Measurements from ENCODE around the gene ZNF362.

Gene ZNF362

GRCh38 chr1:33346533-33346926 lies 90.2 kb downstream of the ZNF362 start:
- in situ Hi-C loops (cut with HindIII; ENCODE audit: low sequenced_read_pairs) = no loop called here
- peak overlapping the region; percentile 81 for H3K4me3 ChIP-seq (ENCODE audit: low read depth, low read length)
- DNase-seq (ENCODE audit: low read depth, low spot score) = no peak
- no peak for TF ChIP-seq CTCF (IDR thresholded peaks at IDR 0.05; ENCODE audit: low read depth, low read length)

GRCh38 chr1:33346927-33347649 lies 90.8 kb downstream of the ZNF362 start:
- H3K4me3 ChIP-seq (ENCODE audit: low read depth, low read length) = peak overlapping the region; percentile 81
- peak; percentile 91 for DNase-seq (ENCODE audit: low read depth, low spot score)

GRCh38 chr1:33347650-33347992 lies 91.3 kb downstream of the ZNF362 start:
- in situ Hi-C loops (cut with HindIII; ENCODE audit: low sequenced_read_pairs) = no loop called here
- DNase-seq (ENCODE audit: low read depth, low spot score) = no peak
- no peak for TF ChIP-seq CTCF (IDR thresholded peaks at IDR 0.05; ENCODE audit: low read depth, low read length)
- H3K4me3 ChIP-seq (ENCODE audit: low read depth, low read length) = peak overlapping the region; percentile 81

More at GRCh38 chr1:33346927-33347649, 90.8 kb downstream of the ZNF362 start:
- in situ Hi-C loops (cut with HindIII; ENCODE audit: low sequenced_read_pairs) = no loop called here
- no peak for TF ChIP-seq CTCF (IDR thresholded peaks at IDR 0.05; ENCODE audit: low read depth, low read length)

GRCh38 chr1:33348194-33348593 lies 91.9 kb downstream of the ZNF362 start:
- H3K4me3 ChIP-seq (ENCODE audit: low read depth, low read length) = peak overlapping the region; percentile 81
- in situ Hi-C loops (cut with HindIII; ENCODE audit: low sequenced_read_pairs) = no loop called here
- DNase-seq (ENCODE audit: low read depth, low spot score) = peak; percentile 44
- TF ChIP-seq CTCF (IDR thresholded peaks at IDR 0.05; ENCODE audit: low read depth, low read length) = no peak

- DNase-seq (ENCODE audit: low read depth, low spot score) = no peak
- no peak for TF ChIP-seq CTCF (IDR thresholded peaks at IDR 0.05; ENCODE audit: low read depth, low read length)
- H3K4me3 ChIP-seq (ENCODE audit: low read depth, low read length) = peak overlapping the region; percentile 81
- in situ Hi-C loops (cut with HindIII; ENCODE audit: low sequenced_read_pairs) = no loop called here
These were observed 92.4 kb downstream of the ZNF362 start for GRCh38 chr1:33348676-33349080.

GRCh38 chr1:33349081-33349759 lies 92.9 kb downstream of the ZNF362 start:
- no peak for DNase-seq (ENCODE audit: low read depth, low spot score)
- no peak for TF ChIP-seq CTCF (IDR thresholded peaks at IDR 0.05; ENCODE audit: low read depth, low read length)
- in situ Hi-C loops (cut with HindIII; ENCODE audit: low sequenced_read_pairs) = no loop called here
- peak overlapping the region; percentile 81 for H3K4me3 ChIP-seq (ENCODE audit: low read depth, low read length)
